SK-MEL-5 (cell line): ENCODE measurements around the gene CDKL1. TPM values are rescaled to one million over a fixed set of nuclear protein-coding genes. Genes with fewer than 3 reads are reported as not detected.

Experiments used
- DNase-seq: peaks from one replicate; pipeline ENCODE4 v3.0.0-alpha.2; 2016; ENCODE audit warnings: low read depth, low spot score
- in situ Hi-C: cut with HindIII; loops from 2 replicates; pipeline ENCODE4 v1.10.0; 2016; ENCODE audit warnings: low sequenced_read_pairs, high pct_unique_total_duplicates, low pct_unique_long_range_greater_than_20kb
- polyA plus RNA-seq, 2 experiments: library from polyadenylated mRNA; depleted of rRNA; stranded (reverse); fragments of >200 nt; gene quantifications; 2 replicates each; pipeline ENCODE4 v1.2.3, GENCODE V29; 2015
- total RNA-seq: library from RNA; depleted of rRNA; stranded (reverse); fragments of >200 nt; shearing (Covaris generic); gene quantifications from 2 replicates; pipeline ENCODE4 v1.2.3, GENCODE V29; 2014; rRNA removed

Gene CDKL1
- total RNA-seq: 3.6 and 89.0 TPM in 2 replicates
- 1.3 and 1.7 TPM in 2 replicates for polyA plus RNA-seq (2015; cell fraction: cytosol; rRNA removed)
- polyA plus RNA-seq (2015; cell fraction: nucleus; rRNA removed): 1.1 and 7.5 TPM in 2 replicates

- peak; percentile 53 for DNase-seq
Observed at GRCh38 chr14:50396631-50397389, at the start of gene CDKL1. TSS of gene CDKL1 (minus strand) at chr14:50396881. CDS start at chr14:50395868, 1,013 bp downstream.

DNA sequence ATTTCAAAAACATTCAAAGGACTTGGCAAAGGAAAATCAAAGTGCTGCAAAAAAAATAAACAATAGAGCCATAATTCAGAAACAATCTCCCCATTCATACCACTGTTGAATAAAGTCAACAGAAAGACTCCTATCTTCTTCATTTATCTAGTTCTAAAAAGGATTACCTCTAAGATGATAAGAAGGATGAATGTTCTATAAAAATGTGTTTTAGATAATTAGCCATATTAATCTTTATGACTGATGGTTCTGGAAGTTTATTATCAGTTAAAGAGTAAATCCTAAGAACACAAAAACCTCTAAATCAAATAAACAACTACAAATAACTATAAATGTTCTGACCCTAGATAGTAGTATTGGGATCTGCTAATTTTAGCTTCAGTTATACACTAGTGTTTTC lies 37.8 kb upstream of the CDKL1 start:
- in situ Hi-C loops: no loop called here
- no peak for DNase-seq

More at GRCh38 chr14:50396631-50397389, at the start of gene CDKL1:
- in situ Hi-C loops: no loop called here

DNA sequence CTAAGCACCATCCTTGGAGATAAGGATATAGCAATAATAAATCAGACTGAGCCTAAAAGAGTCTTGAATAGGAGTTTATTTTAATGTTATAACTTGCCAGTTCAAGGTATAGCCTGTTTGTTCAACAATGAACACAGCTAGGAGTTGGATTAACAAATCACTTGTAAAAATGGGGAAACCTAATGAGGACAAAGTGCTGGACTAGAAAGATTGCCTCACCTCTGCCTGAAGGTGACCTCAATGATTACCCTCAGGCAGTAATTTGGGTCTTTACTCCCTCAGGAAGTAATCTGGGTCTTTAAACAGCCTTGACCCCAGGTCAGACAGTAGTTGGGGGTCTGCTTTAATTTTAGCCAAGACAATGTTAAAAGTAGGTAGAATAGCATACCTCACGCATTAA lies 35.5 kb upstream of the CDKL1 start:
- DNase-seq: no peak
- in situ Hi-C loops: no loop called here

DNA sequence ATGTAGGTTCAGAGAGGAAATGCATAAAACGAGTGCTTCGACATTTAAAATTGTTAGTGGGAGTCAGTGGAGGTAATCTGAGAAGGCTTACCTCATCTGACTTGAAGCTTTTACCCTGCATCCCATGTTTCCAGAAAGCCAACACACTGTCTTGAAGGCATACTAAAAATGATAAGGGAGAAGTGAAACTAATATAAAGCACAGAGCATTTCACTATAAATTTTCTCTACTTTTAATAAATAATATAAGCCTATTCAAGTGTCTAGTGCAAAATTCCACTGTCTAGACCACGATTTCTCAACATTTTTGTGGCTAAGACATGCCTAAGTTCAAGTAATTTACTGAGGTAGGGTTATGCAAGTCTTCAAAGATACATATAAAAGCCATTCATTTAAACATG lies 29.1 kb upstream of the CDKL1 start:
- in situ Hi-C loops: no loop called here
- no peak for DNase-seq

DNA sequence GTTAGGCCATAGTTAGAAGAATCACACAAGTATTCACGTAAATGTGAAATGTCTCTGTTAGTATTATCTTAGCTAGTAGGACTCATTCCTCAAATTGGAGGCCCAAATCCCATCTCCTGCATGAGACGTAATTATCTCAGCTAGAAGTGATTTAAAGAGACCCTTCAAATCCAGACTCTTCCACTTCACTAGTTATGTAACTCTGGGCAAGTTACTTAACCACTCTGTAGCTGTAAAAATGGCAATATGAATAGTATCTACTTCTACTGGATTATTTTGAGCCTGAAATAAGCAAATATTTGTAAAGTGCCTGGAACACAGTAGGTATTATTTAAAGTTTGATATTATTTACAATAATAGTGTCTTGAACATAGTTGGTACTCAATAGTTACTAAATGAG lies 28.4 kb upstream of the CDKL1 start:
- in situ Hi-C loops: no loop called here
- DNase-seq: no peak

GRCh38 chr14:50423529-50423928 lies 26.8 kb upstream of the CDKL1 start:
- no peak for DNase-seq
- in situ Hi-C loops: no loop called here

DNA sequence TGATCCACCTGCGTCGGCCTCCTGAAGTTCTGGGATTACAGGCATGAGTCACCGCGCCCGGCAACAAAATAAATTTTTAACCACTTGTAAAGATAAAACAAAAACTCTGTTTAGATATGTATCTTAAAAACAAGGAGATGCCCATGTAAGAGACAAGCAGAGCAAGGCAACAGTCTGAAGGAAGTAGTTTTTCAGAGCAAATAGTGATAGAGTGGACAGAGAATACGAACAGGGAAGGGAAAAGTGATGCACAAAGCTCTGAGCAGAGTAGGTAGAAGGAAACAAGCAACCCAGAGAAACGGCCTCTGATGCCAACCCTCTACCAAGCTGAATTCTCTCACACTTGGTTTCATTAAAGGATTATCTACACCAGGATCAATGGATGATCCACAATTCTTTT lies 24.8 kb upstream of the CDKL1 start:
- in situ Hi-C loops: no loop called here
- DNase-seq: no peak

GRCh38 chr14:50417853-50418252 lies 21.2 kb upstream of the CDKL1 start:
- no peak for DNase-seq

GRCh38 chr14:50410921-50411320 lies 14.2 kb upstream of the CDKL1 start:
- DNase-seq: no peak
- in situ Hi-C loops: no loop called here

More at GRCh38 chr14:50417853-50418252, 21.2 kb upstream of the CDKL1 start:
- in situ Hi-C loops: no loop called here

- no peak for DNase-seq
- in situ Hi-C loops: no loop called here
Observed at GRCh38 chr14:50410071-50410470, 13.4 kb upstream of the CDKL1 start.

- no peak for DNase-seq
- in situ Hi-C loops: no loop called here
Observed at GRCh38 chr14:50407111-50407812, 10.6 kb upstream of the CDKL1 start.

DNA sequence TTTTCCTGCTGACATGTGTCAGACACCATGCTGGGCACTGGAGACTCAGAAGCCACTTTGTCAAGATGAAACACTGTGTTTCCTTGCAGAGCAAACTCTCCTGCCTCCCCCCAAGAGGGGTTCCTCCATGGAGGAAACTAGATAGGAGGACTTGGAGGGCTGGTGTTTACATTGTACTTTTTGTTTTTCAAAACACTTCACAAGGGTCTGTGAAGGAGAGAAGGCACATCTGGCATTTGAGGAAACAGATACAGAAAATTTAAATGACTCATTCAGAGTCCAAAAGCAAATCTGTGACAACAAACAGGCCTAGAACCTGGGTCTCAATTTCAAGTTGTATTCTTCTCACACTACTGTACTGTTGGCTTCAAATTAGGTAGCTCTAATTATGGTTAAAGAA lies 6.7 kb upstream of the CDKL1 start:
- in situ Hi-C loops: no loop called here
- DNase-seq: no peak

- DNase-seq: no peak
- in situ Hi-C loops: no loop called here
Observed at GRCh38 chr14:50402965-50403364, 6.3 kb upstream of the CDKL1 start.

DNA sequence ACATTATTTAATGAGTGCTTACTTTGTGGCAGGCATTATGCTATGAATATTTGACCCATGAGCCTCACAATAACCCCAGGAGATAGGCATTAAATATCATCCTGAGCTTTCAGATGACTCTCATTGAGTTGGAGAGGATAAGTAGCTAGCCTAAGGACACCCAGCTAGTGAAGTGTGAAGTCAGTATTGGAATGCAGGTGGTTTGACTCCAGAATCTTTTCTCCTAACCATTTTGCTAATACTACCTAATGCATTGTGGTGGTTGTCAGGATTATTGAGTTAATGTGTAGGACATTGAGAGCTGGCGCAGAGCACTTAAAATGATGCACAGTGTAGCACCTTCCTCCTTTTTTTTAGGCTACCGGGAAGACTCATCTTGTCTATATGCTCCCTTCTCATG lies 3.8 kb upstream of the CDKL1 start:
- in situ Hi-C loops: no loop called here
- no peak for DNase-seq

DNA sequence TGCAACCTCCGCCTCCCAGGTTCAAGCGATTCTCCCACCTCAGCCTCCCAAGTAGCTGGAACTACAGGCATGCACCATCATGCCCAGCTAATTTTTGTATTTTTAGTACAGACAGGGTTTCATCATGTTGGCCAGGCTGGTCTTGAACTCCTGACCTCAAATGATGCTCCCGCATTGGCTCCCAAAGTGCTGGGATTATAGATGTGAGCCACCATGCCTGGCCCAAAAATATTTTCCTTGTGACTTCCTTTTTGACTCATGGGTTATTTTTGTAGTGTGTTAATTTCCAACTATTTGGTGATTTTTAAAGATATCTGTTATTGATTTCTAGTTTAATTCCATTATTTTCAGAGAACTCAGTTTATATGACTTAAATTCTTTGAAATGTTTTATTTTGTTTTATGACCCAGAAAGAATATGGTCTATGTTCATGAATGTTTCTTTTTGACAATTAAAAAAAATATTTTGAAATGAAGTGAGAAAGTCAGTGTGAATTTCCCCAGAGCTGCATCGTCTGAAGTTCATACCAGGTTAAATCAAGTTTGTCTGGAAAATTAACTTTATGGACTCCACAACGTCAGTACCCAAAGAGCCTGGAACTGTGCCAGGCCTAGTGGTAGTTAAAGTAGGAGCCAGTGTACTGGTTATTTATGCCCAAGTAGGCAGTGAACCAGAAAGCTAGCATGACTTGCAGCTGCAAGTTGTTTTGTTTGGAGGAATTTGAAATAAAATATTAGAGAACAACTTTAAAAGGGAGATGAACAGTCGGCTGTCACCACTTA lies 2.8 kb upstream of the CDKL1 start:
- DNase-seq: peak; percentile 17
- in situ Hi-C loops: no loop called here

DNA sequence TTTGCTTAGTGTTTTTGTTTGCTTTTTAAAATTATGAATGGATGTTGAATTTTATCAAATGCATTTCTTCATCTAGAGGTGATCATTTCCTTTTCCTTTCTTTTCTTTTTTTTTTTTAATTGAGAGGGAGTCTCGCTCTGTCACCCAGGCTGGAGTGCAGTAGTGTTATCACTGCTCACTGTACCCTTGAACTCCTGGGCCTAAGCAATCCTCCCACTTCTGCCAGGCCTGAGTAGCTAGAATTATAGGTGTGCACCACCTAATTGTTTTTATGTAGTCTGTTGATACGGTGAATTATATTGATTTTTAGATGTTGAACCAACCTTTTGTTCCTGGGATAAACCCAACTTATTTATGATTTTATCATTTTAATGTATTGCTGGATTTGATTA lies 1.5 kb upstream of the CDKL1 start:
- DNase-seq: no peak
- in situ Hi-C loops: no loop called here

DNA sequence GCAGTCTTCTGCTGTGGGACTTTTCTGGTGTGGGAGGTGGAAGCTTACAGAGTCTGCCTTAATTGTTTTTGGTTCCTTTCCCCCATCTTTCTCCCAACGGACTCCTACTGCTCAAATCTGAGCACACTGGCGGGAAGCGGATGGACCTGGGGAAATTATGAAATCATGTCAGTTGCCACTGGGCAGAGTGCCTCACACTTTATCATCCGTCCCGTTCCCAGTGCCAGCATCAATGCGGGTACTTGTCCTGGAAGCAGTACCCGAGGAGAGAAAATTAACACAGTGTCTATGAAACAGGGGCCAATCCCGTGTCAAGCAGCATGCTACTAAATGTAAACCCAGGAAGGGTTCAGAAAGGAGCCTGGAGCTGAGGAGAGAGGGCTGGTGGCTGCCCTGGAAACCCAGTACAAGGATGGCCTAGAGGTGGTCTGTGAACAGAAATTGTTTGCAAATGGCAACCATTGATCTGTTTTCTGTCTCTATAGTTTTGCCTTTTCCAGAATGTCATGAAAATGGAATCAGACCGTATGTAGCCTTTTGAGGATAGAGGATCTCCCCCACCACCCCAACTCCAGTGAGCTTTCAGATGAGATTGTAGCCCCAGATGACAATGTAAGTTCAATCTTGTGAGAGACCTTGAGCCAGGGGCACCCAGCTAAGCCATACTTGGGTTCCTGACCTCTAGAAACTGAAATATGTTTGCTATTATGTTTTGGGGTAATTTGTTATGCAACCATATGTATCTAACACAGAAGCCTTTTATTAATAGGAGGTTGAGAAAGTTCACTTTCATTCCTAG lies 908 bp upstream of the CDKL1 start:
- peak; percentile 31 for DNase-seq

More for the DNA sequence above, 908 bp upstream of the CDKL1 start:
- in situ Hi-C loops: no loop called here
